IPS DF 6.9 (cell line): ENCODE results near the gene PBRM1.

ENCODE experiments used
- DNase-seq: peaks from one replicate; pipeline ENCODE4 v3.0.0-alpha.2; 2013; ENCODE audit warnings: low read depth, low spot score
- H3K27ac ChIP-seq: one replicate; pipeline ENCODE4 v1.5.1; 2013; ENCODE audit warnings: low read length, control low read depth
- H3K27me3 ChIP-seq: 2 replicates; pipeline ENCODE4 v1.6.1; 2013; ENCODE audit warnings: mild to moderate bottlenecking, low read length; ENCODE audit not compliant: control insufficient read depth, insufficient read depth
- H3K36me3 ChIP-seq: 2 replicates; pipeline ENCODE4 v1.6.1; 2013; ENCODE audit warnings: low read length; ENCODE audit not compliant: control insufficient read depth, insufficient read depth
- H3K4me1 ChIP-seq: 2 replicates; pipeline ENCODE4 v1.6.1; 2013; ENCODE audit warnings: low read length; ENCODE audit not compliant: control insufficient read depth, insufficient read depth
- H3K4me3 ChIP-seq: 2 replicates; pipeline ENCODE4 v1.5.1; 2013; ENCODE audit warnings: mild to moderate bottlenecking, low read length
- H3K9me3 ChIP-seq: 2 replicates; pipeline ENCODE4 v1.6.1; 2013; ENCODE audit warnings: low read length, inconsistent platforms; ENCODE audit not compliant: control insufficient read depth, insufficient read depth
- WGBS: extraction: QIAGEN DNeasy Blood & Tissue Kit; methylation state at CpG from one replicate; pipeline ENCODE4 v1.1.7; 2013; ENCODE audit warnings: mixed read lengths, missing lambda C conversion rate; ENCODE audit not compliant: insufficient read length, insufficient coverage; 5-methylcytosine and 5-hydroxymethylcytosine counted together

PBRM1 gene

GRCh38 chr3:52506266-52506966 is 179.3 kb downstream of the PBRM1 start:
- Histone ChIP-seq H3K27me3 (no peaks in the 10 kb centered on the region), H3K4me3 (no peak overlapping the region), H3K27ac (no peak overlapping the region), H3K36me3 (no peaks in the 10 kb centered on the region), H3K4me1 (no peaks in the 10 kb centered on the region; the same call in 1 of the 2 replicates), H3K9me3 (no peaks in the 10 kb centered on the region)
- no peak for DNase-seq
- WGBS = no CpG with 5 or more reads among the region's 27 CpGs

GRCh38 chr3:52504977-52505376 is 180.7 kb downstream of the PBRM1 start:
- Histone ChIP-seq H3K27ac (no peak overlapping the region), H3K9me3 (no peaks in the 10 kb centered on the region), H3K36me3 (no peaks in the 10 kb centered on the region), H3K4me3 (no peak overlapping the region), H3K27me3 (no peaks in the 10 kb centered on the region), H3K4me1 (no peaks in the 10 kb centered on the region; the same call in 1 of the 2 replicates)
- WGBS = no CpG with 5 or more reads among the region's 10 CpGs
- no peak for DNase-seq

- no CpG with 5 or more reads among the region's 23 CpGs for WGBS
Measured at GRCh38 chr3:52503788-52504424, 181.8 kb downstream of the PBRM1 start.

GRCh38 chr3:52502808-52503350 is 182.8 kb downstream of the PBRM1 start:
- no CpG with 5 or more reads among the region's 11 CpGs for WGBS
- H3K4me1 ChIP-seq = no peaks in the 10 kb centered on the region; the same call in 1 of the 2 replicates
- H3K36me3 ChIP-seq = no peaks in the 10 kb centered on the region
- no peak for DNase-seq
- no peaks in the 10 kb centered on the region for H3K27me3 ChIP-seq
- H3K27ac ChIP-seq = no peak overlapping the region
- no peak overlapping the region for H3K4me3 ChIP-seq
- no peaks in the 10 kb centered on the region for H3K9me3 ChIP-seq

More at GRCh38 chr3:52503788-52504424, 181.8 kb downstream of the PBRM1 start:
- no peaks in the 10 kb centered on the region for H3K36me3 ChIP-seq
- no peak overlapping the region for H3K4me3 ChIP-seq
- H3K27ac ChIP-seq = no peak overlapping the region
- H3K9me3 ChIP-seq = no peaks in the 10 kb centered on the region
- H3K4me1 ChIP-seq = no peaks in the 10 kb centered on the region; the same call in 1 of the 2 replicates
- H3K27me3 ChIP-seq = no peaks in the 10 kb centered on the region
- DNase-seq = no peak

GRCh38 chr3:52502001-52502400 is 183.7 kb downstream of the PBRM1 start:
- no peaks in the 10 kb centered on the region; the same call in 1 of the 2 replicates for H3K4me1 ChIP-seq
- WGBS = no CpG with 5 or more reads among the region's 11 CpGs
- H3K4me3 ChIP-seq = no peak overlapping the region
- H3K27me3 ChIP-seq = no peaks in the 10 kb centered on the region
- H3K36me3 ChIP-seq = no peaks in the 10 kb centered on the region
- no peak for DNase-seq
- H3K27ac ChIP-seq = no peak overlapping the region
- no peaks in the 10 kb centered on the region for H3K9me3 ChIP-seq

GRCh38 chr3:52501046-52501445 is 184.7 kb downstream of the PBRM1 start:
- Histone ChIP-seq H3K27me3 (no peaks in the 10 kb centered on the region), H3K4me1 (no peaks in the 10 kb centered on the region; the same call in 1 of the 2 replicates), H3K27ac (no peak overlapping the region), H3K36me3 (no peaks in the 10 kb centered on the region), H3K9me3 (no peaks in the 10 kb centered on the region), H3K4me3 (no peak overlapping the region)
- no CpG with 5 or more reads among the region's 11 CpGs for WGBS
- no peak for DNase-seq

GRCh38 chr3:52498137-52499054 is 187.3 kb downstream of the PBRM1 start:
- Histone ChIP-seq H3K36me3 (no peaks in the 10 kb centered on the region), H3K27ac (no peak overlapping the region), H3K4me1 (peaks cover 2% of the 10 kb centered on the region), H3K4me3 (no peak overlapping the region), H3K27me3 (no peaks in the 10 kb centered on the region), H3K9me3 (no peaks in the 10 kb centered on the region)
- WGBS = no CpG with 5 or more reads among the region's 24 CpGs
- DNase-seq = no peak

- Histone ChIP-seq H3K27me3 (no peaks in the 10 kb centered on the region), H3K4me3 (no peak overlapping the region), H3K9me3 (no peaks in the 10 kb centered on the region), H3K36me3 (peaks cover 13% of the 10 kb centered on the region), H3K27ac (no peak overlapping the region), H3K4me1 (peaks cover 2% of the 10 kb centered on the region)
- WGBS = no CpG with 5 or more reads among the region's 16 CpGs
- no peak for DNase-seq
Measured at GRCh38 chr3:52495777-52496602, 189.7 kb downstream of the PBRM1 start.
